ENCODE results near the gene NAALADL2. TPM values are rescaled to one million over a fixed set of nuclear protein-coding genes. Genes with fewer than 3 reads are reported as not detected.

Gene NAALADL2
- total and polyA plus RNA-seq, 9 of the 15 experiments (the other 6 are each of a cell fraction or from before 2014, with no cell fraction given), result 0.29 to 1.1 (median 0.79) TPM; not detected in 1

DNA sequence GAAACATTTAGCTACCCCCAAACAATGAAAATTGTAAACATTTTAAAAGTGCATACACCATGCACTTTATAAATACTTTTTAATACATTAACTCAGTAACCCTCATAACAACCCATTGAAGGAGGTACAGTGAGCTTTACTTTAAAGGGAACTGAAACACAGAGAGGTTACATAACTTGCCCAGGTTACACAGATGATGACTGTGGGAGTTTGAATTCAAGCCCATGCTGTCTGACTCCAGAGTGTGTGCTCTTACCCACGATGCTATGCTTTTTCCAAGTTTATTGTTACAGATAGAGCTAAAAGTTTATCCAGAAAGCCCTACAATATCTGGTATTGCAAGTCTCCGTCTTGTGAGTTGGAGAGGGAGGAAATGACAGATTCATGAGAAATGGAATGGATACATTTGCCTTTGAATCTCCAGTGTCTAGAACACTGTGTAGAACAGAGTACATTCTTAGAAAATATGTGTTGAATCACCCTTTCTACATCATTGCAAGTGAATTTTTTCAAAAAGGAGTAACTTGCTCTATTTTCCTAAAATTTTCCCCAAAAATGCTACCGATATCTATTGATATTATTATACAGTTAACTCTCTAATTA is 428.3 kb downstream of the NAALADL2 start:
- H3K4me1 ChIP-seq (replicated peaks in 1 of 2; ENCODE audit: control insufficient read depth in 2 of 2, insufficient read depth in 2 of 2, low read length in 2 of 2), result no peaks in the 10 kb centered on the region
- no peak overlapping the region for H3K4me2 ChIP-seq (ENCODE audit: insufficient read depth, low read length)
- no peak overlapping the region for H2AFZ ChIP-seq (ENCODE audit: low read depth, low read length)
- WGBS (ENCODE audit: insufficient coverage, low coverage, missing lambda C conversion rate), result 0% methylated on average over 3 of the region's 3 CpGs
- H3K79me2 ChIP-seq (ENCODE audit: control insufficient read depth, insufficient read depth, low read length), result no peaks in the 10 kb centered on the region
- CTCF ChIA-PET (ENCODE audit: low intra/inter-chr PET ratio), result no interaction called here
- DNase-seq (ENCODE audit: extremely low read depth in 1 of 4, low spot score in 3 of 4), result no peak
- no TSS peak for BruUV-seq (replicated peaks)
- H3K9ac ChIP-seq (ENCODE audit: insufficient read depth in 1 of 2, low read depth in 2 of 2, low read length in 2 of 2), result no peak overlapping the region
- intact Hi-C loops (cut with micrococcal nuclease) (no loop called here), in situ Hi-C loops (cut with MboI) (loop anchor here (25.0 kb wide), 1 partner anchor 1950 kb away; no protein-coding TSS in a partner anchor)
- no peaks in the 10 kb centered on the region for H3K27me3 ChIP-seq (ENCODE audit: control insufficient read depth in 2 of 2, insufficient read depth in 2 of 2, low read length in 2 of 2)
- FAIRE-seq, result no peak
- ATAC-seq, result no peak
- no peaks in the 10 kb centered on the region for H3K9me1 ChIP-seq (ENCODE audit: control insufficient read depth, insufficient read depth, low read length)
- POLR2A ChIA-PET, result no interaction called here
- H3K27ac ChIP-seq (ENCODE audit: extremely low read depth, low read depth, low read length), result no peak overlapping the region
- no peaks in the 10 kb centered on the region for H4K20me1 ChIP-seq (replicated peaks; ENCODE audit: control insufficient read depth, insufficient read depth, low read length)
- H3K36me3 ChIP-seq (ENCODE audit: control insufficient read depth, insufficient read depth, low read length), result no peaks in the 10 kb centered on the region
- no peaks in the 10 kb centered on the region for H3K9me3 ChIP-seq (replicated peaks; ENCODE audit: control insufficient read depth, insufficient read depth, low read depth, low read length)
- no peak overlapping the region for H3K4me3 ChIP-seq
- TF ChIP-seq, protein P1, sequence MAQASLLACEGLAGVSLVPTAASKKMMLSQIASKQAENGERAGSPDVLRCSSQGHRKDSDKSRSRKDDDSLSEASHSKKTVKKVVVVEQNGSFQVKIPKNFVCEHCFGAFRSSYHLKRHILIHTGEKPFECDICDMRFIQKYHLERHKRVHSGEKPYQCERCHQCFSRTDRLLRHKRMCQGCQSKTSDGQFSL (CRISPR knock-in tag; IDR thresholded peaks at IDR 0.05), result no peak
- TF ChIP-seq, protein P1 (tag; IDR thresholded peaks at IDR 0.05), result no peak
- TF ChIP-seq PHB2 (IDR thresholded peaks at IDR 0.05; ENCODE audit: low read depth) (no peak), KDM2B (CRISPR knock-in tag; IDR thresholded peaks at IDR 0.05) (no peak), ZNF778 (CRISPR knock-in tag; IDR thresholded peaks at IDR 0.05) (no peak), HLTF (IDR thresholded peaks at IDR 0.05) (no peak), ZNF140 (CRISPR knock-in tag; IDR thresholded peaks at IDR 0.05) (no peak), DIDO1 (tag; IDR thresholded peaks at IDR 0.05; ENCODE audit: low read depth) (no peak), ZNF354B (CRISPR knock-in tag; IDR thresholded peaks at IDR 0.05) (no peak), ZC3H11A (IDR thresholded peaks at IDR 0.05; ENCODE audit: low read depth, low read length) (no peak), ZNF77 (CRISPR knock-in tag; IDR thresholded peaks at IDR 0.05) (no peak), TEAD4 (IDR thresholded peaks at IDR 0.05; ENCODE audit: low read length) (no peak), TEAD4 (CRISPR knock-in tag; IDR thresholded peaks at IDR 0.05; ENCODE audit: borderline replicate concordance) (no peak)
- TF ChIP-seq, protein P2, sequence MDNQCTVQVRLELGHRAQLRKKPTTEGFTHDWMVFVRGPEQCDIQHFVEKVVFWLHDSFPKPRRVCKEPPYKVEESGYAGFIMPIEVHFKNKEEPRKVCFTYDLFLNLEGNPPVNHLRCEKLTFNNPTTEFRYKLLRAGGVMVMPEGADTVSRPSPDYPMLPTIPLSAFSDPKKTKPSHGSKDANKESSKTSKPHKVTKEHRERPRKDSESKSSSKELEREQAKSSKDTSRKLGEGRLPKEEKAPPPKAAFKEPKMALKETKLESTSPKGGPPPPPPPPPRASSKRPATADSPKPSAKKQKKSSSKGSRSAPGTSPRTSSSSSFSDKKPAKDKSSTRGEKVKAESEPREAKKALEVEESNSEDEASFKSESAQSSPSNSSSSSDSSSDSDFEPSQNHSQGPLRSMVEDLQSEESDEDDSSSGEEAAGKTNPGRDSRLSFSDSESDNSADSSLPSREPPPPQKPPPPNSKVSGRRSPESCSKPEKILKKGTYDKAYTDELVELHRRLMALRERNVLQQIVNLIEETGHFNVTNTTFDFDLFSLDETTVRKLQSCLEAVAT (IDR thresholded peaks at IDR 0.05), result no peak
- TF ChIP-seq, protein P3, sequence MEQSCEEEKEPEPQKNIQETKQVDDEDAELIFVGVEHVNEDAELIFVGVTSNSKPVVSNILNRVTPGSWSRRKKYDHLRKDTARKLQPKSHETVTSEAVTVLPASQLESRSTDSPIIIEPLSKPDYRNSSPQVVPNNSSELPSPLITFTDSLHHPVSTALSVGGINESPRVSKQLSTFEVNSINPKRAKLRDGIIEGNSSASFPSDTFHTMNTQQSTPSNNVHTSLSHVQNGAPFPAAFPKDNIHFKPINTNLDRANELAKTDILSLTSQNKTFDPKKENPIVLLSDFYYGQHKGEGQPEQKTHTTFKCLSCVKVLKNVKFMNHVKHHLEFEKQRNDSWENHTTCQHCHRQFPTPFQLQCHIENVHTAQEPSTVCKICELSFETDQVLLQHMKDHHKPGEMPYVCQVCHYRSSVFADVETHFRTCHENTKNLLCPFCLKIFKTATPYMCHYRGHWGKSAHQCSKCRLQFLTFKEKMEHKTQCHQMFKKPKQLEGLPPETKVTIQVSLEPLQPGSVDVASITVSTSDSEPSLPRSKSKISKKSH (CRISPR knock-in tag; IDR thresholded peaks at IDR 0.05), result no peak
- TF ChIP-seq, protein P4, sequence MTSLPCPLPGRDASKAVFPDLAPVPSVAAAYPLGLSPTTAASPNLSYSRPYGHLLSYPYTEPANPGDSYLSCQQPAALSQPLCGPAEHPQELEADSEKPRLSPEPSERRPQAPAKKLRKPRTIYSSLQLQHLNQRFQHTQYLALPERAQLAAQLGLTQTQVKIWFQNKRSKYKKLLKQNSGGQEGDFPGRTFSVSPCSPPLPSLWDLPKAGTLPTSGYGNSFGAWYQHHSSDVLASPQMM (CRISPR knock-in tag; IDR thresholded peaks at IDR 0.05), result no peak
- TF ChIP-seq, protein P5, sequence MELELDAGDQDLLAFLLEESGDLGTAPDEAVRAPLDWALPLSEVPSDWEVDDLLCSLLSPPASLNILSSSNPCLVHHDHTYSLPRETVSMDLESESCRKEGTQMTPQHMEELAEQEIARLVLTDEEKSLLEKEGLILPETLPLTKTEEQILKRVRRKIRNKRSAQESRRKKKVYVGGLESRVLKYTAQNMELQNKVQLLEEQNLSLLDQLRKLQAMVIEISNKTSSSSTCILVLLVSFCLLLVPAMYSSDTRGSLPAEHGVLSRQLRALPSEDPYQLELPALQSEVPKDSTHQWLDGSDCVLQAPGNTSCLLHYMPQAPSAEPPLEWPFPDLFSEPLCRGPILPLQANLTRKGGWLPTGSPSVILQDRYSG (tag; conservative IDR thresholded peaks at IDR 0.05; ENCODE audit: low read depth), result no peak
- TF ChIP-seq, protein P6, sequence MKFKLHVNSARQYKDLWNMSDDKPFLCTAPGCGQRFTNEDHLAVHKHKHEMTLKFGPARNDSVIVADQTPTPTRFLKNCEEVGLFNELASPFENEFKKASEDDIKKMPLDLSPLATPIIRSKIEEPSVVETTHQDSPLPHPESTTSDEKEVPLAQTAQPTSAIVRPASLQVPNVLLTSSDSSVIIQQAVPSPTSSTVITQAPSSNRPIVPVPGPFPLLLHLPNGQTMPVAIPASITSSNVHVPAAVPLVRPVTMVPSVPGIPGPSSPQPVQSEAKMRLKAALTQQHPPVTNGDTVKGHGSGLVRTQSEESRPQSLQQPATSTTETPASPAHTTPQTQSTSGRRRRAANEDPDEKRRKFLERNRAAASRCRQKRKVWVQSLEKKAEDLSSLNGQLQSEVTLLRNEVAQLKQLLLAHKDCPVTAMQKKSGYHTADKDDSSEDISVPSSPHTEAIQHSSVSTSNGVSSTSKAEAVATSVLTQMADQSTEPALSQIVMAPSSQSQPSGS (CRISPR knock-in tag; IDR thresholded peaks at IDR 0.05), result no peak
